Gastroesophageal sphincter (tissue), 3 donors: ENCODE results near the gene LSAMP.

Source experiments
- EP300 ChIP-seq: sonication (generic); formaldehyde crosslinking; IDR thresholded peaks from one replicate; pipeline ENCODE4 v1.6.1; 2017; ENCODE audit warnings: antibody characterized with exemption, mild to moderate bottlenecking
- TF ChIP-seq, protein P1 (sequence below), 4 experiments: fragments of 200-600 bp in 2 of 4; fragments of 450-650 bp in 2 of 4; sonication (generic) in 1 of 4; IDR thresholded peaks; one replicate each; pipeline ENCODE4 v1.5.1; 2017 to 2019; ENCODE audit warnings: antibody characterized with exemption in 4 of 4, mild to moderate bottlenecking in 2 of 4, moderate library complexity in 2 of 4

DNA sequence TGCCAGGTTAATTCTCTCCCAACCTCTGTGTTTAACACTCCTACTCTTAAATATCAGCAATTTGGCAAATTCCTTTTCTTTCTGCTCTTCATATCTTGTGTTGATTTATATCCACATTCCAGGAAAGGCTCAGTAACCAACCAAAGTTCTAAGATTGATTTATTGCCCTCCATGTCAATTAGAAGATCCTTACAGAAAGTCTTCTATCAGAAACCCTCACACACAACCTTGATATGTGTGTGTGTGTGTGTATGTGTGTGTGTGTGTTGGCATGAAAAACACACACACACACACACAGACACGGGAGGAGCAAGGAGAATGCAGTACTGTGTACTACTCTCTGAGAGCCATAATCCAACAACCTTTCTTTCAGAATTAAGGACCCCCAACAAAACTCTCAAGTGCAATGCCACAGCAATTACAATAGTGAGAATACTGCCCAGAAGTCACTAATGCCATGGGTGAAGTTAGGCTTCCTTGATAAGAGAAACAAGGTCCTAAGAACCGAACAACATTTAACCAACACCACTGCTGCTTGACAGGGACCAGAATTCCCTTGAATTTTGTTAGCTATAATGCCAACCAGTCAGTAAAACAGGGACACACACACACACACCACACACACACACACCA lies 1.1 kb downstream of the LSAMP start:
- TF ChIP-seq, protein P1, sequence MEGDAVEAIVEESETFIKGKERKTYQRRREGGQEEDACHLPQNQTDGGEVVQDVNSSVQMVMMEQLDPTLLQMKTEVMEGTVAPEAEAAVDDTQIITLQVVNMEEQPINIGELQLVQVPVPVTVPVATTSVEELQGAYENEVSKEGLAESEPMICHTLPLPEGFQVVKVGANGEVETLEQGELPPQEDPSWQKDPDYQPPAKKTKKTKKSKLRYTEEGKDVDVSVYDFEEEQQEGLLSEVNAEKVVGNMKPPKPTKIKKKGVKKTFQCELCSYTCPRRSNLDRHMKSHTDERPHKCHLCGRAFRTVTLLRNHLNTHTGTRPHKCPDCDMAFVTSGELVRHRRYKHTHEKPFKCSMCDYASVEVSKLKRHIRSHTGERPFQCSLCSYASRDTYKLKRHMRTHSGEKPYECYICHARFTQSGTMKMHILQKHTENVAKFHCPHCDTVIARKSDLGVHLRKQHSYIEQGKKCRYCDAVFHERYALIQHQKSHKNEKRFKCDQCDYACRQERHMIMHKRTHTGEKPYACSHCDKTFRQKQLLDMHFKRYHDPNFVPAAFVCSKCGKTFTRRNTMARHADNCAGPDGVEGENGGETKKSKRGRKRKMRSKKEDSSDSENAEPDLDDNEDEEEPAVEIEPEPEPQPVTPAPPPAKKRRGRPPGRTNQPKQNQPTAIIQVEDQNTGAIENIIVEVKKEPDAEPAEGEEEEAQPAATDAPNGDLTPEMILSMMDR (IDR thresholded peaks at IDR 0.05), result no peak
- TF ChIP-seq EP300, result no peak
